ENCODE measurements around the gene ZC3H12D. TPM values are rescaled to one million over a fixed set of nuclear protein-coding genes. Genes with fewer than 3 reads are reported as not detected.

Gene ZC3H12D
- total and polyA plus RNA-seq, 2 of the 8 experiments (the other 6 are each of a cell fraction or from before 2014, with no cell fraction given) = 0.05 to 0.07 TPM

- TF ChIP-seq CTCF (IDR thresholded peaks at IDR 0.05; ENCODE audit: control extremely low read depth in 1 of 3, insufficient read depth in 1 of 3, low read depth in 1 of 3, low read length in 3 of 3) = peak; percentile 94 to 98 (median 95)
- TF ChIP-seq CHD2 (IDR thresholded peaks at IDR 0.05; ENCODE audit: low read length) = 0 out of 2 replicates have a peak, but pooled peaks have one; percentile 29
- no peak for TF ChIP-seq BACH1 (IDR thresholded peaks at IDR 0.05; ENCODE audit: low read length)
- peak; percentile 83 for TF ChIP-seq MAX (IDR thresholded peaks at IDR 0.05)
- TF ChIP-seq TBP (IDR thresholded peaks at IDR 0.05; ENCODE audit: low read depth, low read length) = peak; percentile 12; the same call in 1 of the 2 replicates
- TF ChIP-seq RAD21 (IDR thresholded peaks at IDR 0.05 in 1 of 2, conservative IDR thresholded peaks at IDR 0.05 in 1 of 2; ENCODE audit: low read depth in 2 of 2, low read length in 2 of 2) = peak; percentile 99 to 100
- 0 out of 4 replicates have a peak, but pooled peaks of 1 of the 2 experiments have one; percentile 34 for TF ChIP-seq HDAC2 (IDR thresholded peaks at IDR 0.05; ENCODE audit: borderline replicate concordance in 1 of 2, low read depth in 2 of 2, low read length in 2 of 2)
- no peak for TF ChIP-seq RXRA (IDR thresholded peaks at IDR 0.05; ENCODE audit: insufficient read depth, low read depth, low read length)
- TF ChIP-seq KDM5A (IDR thresholded peaks at IDR 0.05; ENCODE audit: low read length) = no peak
- TF ChIP-seq TCF12 (IDR thresholded peaks at IDR 0.05; ENCODE audit: low read depth, low read length) = 0 out of 2 replicates have a peak, but pooled peaks have one; percentile 12
- no peak for TF ChIP-seq TAF7 (optimal IDR thresholded peaks at IDR 0.05; ENCODE audit: borderline replicate concordance, low read depth, low read length)
- TF ChIP-seq ATF2 (IDR thresholded peaks at IDR 0.05; ENCODE audit: low read length) = peak; percentile 49; the same call in 1 of the 2 replicates
These were observed 52.7 kb downstream of the ZC3H12D start (continued) for GRCh38 chr6:149431905-149432775.
